ENCODE results near the gene TEAD2. TPM values are rescaled to one million over a fixed set of nuclear protein-coding genes. Genes with fewer than 3 reads are reported as not detected.

The TEAD2 gene
- total and polyA plus RNA-seq, 9 donors, result 27.8 to 63.1 (median 41.6) TPM

DNA sequence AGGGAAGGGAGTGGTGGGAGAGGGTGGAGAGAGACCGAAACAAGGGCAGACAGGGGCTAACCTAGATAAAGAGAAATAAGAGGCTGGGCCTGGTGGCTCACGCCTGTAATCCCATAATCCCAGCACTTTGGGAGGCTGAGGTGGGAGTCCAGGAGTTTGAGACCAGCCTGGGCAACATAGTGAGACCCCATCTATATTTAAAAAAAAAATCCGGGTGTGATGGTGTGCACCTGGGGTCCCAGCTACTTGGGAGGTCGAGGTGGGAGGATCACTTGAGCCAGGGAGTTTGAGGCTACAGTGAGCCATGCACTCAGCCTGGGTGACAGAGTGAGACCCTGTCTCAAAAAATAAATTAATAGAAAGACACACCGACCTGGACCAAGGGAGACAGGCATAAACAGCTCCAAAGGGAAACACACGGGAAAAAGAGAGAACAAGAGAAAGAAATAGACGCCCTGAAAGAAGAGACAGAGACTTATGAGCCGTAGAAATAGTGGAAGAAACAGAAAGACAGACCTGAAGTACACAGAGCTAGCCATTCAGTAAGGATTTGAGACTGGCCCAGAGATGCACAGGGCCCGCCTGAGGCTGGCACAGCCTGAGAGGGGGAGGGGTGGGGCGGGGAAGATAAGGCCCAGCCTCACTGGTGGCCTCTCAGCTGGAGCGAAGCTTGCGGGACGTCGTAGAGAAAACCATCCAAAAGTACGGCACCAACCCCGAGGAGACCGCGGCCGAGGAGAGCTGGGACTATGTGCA lies 24.8 kb downstream of the TEAD2 start:
- no peak for DNase-seq
- TF ChIP-seq EP300 (IDR thresholded peaks at IDR 0.05) (no peak), POLR2A (IDR thresholded peaks at IDR 0.05) (no peak)
- TF ChIP-seq, protein P1, sequence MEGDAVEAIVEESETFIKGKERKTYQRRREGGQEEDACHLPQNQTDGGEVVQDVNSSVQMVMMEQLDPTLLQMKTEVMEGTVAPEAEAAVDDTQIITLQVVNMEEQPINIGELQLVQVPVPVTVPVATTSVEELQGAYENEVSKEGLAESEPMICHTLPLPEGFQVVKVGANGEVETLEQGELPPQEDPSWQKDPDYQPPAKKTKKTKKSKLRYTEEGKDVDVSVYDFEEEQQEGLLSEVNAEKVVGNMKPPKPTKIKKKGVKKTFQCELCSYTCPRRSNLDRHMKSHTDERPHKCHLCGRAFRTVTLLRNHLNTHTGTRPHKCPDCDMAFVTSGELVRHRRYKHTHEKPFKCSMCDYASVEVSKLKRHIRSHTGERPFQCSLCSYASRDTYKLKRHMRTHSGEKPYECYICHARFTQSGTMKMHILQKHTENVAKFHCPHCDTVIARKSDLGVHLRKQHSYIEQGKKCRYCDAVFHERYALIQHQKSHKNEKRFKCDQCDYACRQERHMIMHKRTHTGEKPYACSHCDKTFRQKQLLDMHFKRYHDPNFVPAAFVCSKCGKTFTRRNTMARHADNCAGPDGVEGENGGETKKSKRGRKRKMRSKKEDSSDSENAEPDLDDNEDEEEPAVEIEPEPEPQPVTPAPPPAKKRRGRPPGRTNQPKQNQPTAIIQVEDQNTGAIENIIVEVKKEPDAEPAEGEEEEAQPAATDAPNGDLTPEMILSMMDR (IDR thresholded peaks at IDR 0.05), result no peak
- no peaks in the 10 kb centered on the region for H3K9me3 ChIP-seq
- WGBS, 3 donors, result 64 to 71% (median 68%) methylated on average over 19 of the region's 19 CpGs
- H3K27ac ChIP-seq, result peak overlapping the region in 1 of 2 donors; percentile 21
- H3K27me3 ChIP-seq, result no peaks in the 10 kb centered on the region
- intact Hi-C loops (cut with DNase I), result no loop called here
- peaks cover 8% of the 10 kb centered on the region for H3K4me1 ChIP-seq (ENCODE audit: insufficient read depth)
- no peaks in the 10 kb centered on the region for H3K36me3 ChIP-seq
- H3K4me3 ChIP-seq, result no peak overlapping the region

DNA sequence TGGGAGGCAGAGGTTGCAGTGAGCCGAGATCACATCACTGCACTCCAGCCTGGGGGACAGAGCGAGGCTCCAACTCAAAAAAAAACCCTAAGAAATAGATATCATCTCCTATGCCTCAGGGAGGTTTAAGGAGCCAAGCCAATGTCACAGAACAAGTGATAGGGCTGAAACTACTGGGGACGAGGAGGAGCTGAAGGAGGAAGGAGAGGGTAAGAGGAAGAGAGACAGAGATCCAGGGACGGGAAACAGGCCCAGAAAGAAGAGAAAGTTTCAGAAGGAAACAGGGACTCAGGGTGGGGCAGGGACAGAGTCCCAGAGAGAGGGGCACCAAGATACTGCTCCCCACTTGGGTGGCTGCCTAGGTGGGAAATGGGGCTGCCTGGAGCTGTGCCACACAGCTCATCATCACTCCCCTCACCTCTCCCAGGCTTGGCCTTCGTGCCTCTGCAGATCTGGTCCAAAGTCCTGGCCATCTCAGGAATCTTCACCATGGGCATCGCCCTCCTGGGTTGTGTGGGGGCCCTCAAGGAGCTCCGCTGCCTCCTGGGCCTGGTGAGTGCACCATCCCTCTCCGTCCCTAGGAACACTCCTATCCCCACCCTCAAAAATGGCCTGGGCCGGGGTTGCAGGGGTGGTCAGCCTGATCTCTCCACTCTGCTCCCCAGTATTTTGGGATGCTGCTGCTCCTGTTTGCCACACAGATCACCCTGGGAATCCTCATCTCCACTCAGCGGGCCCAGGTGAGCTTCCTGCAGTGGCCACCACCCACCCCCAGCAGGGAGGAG lies 25.5 kb downstream of the TEAD2 start:
- 91 to 94% (median 92%) methylated on average over 10 of the region's 10 CpGs for WGBS, 3 donors
- intact Hi-C loops (cut with DNase I), result no loop called here

DNA sequence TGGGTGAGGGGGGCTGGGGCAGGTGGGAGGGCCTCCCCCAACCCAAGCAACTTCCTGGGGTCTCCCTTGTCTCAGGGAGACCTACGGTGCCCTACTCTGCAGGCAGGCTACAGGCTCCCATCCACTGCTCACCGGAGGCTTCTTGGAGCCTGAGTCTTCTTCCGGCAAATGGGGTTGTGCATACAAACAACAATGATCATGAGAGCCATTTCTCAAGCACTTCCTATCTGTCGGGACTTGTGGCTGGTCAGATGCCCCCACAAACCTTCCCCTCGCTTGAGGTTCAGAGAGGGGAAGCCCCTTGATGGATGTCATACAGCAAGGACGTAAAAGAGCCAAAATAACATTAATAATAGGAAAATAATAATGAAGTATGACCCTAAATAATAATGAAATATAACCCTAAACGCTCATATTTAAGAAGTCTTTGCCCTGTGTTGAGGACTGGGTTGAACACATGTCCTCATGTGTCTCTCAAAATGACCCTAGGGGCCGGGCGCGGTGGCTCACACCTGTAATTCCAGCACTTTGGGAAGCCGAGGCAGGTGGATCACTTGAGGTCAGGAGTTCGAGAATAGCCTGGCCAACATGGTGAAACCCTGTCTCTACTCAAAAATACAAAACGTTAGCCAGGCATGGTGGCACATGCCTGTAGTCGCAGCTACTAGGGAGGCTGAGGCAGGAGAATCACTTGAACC lies 26.3 kb downstream of the TEAD2 start:
- WGBS, 3 donors, result 82 to 88% (median 85%) methylated on average over 14 of the region's 14 CpGs
- Histone ChIP-seq H3K27me3 (no peaks in the 10 kb centered on the region), H3K4me3 (no peak overlapping the region), H3K9me3 (no peaks in the 10 kb centered on the region), H3K36me3 (no peaks in the 10 kb centered on the region), H3K4me1 (ENCODE audit: insufficient read depth) (peaks cover 7% of the 10 kb centered on the region), H3K27ac (no peak overlapping the region)
- TF ChIP-seq EP300 (IDR thresholded peaks at IDR 0.05), result no peak
- TF ChIP-seq, protein P1 (IDR thresholded peaks at IDR 0.05), result no peak
- TF ChIP-seq POLR2A (IDR thresholded peaks at IDR 0.05), result no peak
- intact Hi-C loops (cut with DNase I), result no loop called here
- peak in 1 of 5 donors; percentile 12 for DNase-seq

More for the DNA sequence above, 25.5 kb downstream of the TEAD2 start:
- Histone ChIP-seq H3K4me3 (no peak overlapping the region), H3K27ac (no peak overlapping the region), H3K4me1 (ENCODE audit: insufficient read depth) (peaks cover 8% of the 10 kb centered on the region), H3K9me3 (no peaks in the 10 kb centered on the region), H3K27me3 (no peaks in the 10 kb centered on the region), H3K36me3 (no peaks in the 10 kb centered on the region)
- TF ChIP-seq, protein P1 (IDR thresholded peaks at IDR 0.05), result no peak
- no peak for TF ChIP-seq EP300 (IDR thresholded peaks at IDR 0.05)
- no peak for TF ChIP-seq POLR2A (IDR thresholded peaks at IDR 0.05)
- DNase-seq, result peak in 1 of 5 donors; percentile 29

DNA sequence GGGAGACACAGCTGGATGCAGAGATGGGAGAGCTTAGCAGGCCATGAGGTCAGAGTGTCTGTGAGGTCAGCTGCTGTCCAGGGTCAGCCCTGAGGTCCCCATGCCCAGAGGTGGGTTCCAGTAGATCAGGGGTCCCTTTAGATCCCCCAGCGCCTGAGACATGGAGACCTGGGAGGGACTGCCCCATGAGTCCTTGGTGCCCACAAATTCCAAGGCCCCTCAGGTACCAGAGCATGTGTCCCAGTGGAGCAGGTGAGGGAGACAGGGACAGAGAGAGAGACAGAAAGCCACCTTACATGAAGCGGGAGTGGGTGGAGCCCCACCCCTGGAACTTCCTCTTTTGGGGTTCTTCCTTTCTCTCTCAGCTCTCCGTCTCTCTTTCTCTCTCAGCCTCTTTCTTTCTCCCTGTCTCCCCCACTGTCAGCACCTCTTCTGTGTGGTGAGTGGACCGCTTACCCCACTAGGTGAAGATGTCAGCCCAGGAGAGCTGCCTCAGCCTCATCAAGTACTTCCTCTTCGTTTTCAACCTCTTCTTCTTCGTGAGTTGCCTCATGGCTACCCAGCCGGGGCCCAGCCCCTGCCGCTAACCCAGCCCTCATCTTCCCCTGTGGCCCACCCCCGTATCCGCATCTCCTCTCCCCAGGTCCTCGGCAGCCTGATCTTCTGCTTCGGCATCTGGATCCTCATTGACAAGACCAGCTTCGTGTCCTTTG lies 27.0 kb downstream of the TEAD2 start, which contains the start of gene CD37:
CD37 (plus strand) TSS at position 336 of the 713 bp plus-strand sequence; CDS start at position 471, 135 bp downstream.
- intact Hi-C loops (cut with DNase I), result no loop called here
- TF ChIP-seq EP300 (IDR thresholded peaks at IDR 0.05), result no peak
- TF ChIP-seq POLR2A (IDR thresholded peaks at IDR 0.05), result no peak
- TF ChIP-seq, protein P1 (IDR thresholded peaks at IDR 0.05), result no peak
- WGBS, 3 donors, result 76 to 79% (median 77%) methylated on average over 13 of the region's 13 CpGs
- Histone ChIP-seq H3K4me3 (no peak within 1 kb of the TSS), H3K27me3 (no peaks in the 10 kb centered on the region), H3K4me1 (ENCODE audit: insufficient read depth) (peaks cover 5% of the 10 kb centered on the region), H3K9me3 (no peaks in the 10 kb centered on the region), H3K36me3 (no peaks in the 10 kb centered on the region), H3K27ac (no peak within 1 kb of the TSS)
- peak in 1 of 5 donors; percentile 19 for DNase-seq

Data from ovary (tissue), 9 donors.